ENCODE data around the gene TCF7L2.
"Not testable (repeated sequence)": the region's sequence is repeated elsewhere in the genome, so short reads cannot be mapped to it uniquely, and the experiment has no call there.

The TCF7L2 gene

DNA sequence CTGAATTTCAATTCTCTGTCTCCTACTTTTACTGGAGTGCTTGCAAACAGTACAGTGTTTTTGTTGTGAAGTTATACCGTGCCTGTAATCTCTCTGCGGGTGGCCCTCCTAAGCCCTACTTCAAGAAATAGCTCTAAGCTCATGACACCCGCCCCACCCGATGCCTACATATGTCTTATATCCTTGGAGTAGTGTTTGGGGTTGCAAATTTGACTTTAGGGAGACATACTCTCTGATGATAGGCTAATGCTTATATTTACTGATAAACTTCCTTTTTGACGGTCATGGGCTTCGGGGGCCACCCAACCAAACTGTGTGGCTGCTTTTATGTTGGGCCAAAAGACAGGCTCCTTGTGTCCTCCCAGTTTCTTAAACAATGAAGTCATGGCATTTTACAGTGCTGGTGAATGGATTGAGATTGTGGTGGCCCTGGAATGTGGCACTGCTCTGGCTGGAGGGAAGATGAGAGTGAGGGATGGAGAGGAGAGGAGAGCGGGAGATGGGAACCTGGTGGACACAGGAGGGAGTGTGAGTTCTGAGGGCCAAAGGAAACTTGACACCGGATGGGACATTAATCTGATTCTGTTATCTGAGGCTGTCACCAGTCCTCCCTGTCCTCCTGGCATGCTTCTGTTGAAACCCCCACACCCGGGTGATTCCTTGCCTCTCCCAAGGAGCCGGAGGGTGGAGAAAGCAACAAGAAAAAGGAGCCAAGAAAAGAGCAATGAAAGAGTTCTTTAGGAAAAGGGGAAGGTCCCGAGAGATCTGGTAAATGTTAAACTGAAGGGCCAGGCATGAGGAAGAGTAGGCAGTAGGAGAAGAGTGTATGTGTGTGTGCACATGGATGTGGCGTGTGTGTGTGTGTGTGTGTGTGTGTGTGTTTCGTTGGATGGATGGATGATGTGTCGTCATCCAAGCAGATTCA lies 113.3 kb downstream of the TCF7L2 start:
- POLR2A ChIA-PET (ENCODE audit: low non-redundant PET), result no interaction called here
- peak overlapping the region; percentile 24 for H3K27ac ChIP-seq
- CTCF ChIA-PET, result interaction anchor here (0.6 kb wide), 1 partner anchor 466 kb away, joined by 4 read pairs; no protein-coding TSS in a partner anchor
- no peak for DNase-seq (ENCODE audit: low spot score)
- TF ChIP-seq CTCF (conservative IDR thresholded peaks at IDR 0.05; ENCODE audit: low read depth), result no peak

- no peak for TF ChIP-seq CTCF (conservative IDR thresholded peaks at IDR 0.05; ENCODE audit: low read depth)
- H3K27ac ChIP-seq, result no peak overlapping the region
- POLR2A ChIA-PET (ENCODE audit: low non-redundant PET), result no interaction called here
- DNase-seq (ENCODE audit: low spot score), result no peak
- CTCF ChIA-PET, result interaction anchor here (0.6 kb wide), 2 partner anchors 343 to 466 kb away, joined by 4 to 6 read pairs; no protein-coding TSS in a partner anchor
These were observed 114.0 kb downstream of the TCF7L2 start for GRCh38 chr10:113064039-113064438.

DNA sequence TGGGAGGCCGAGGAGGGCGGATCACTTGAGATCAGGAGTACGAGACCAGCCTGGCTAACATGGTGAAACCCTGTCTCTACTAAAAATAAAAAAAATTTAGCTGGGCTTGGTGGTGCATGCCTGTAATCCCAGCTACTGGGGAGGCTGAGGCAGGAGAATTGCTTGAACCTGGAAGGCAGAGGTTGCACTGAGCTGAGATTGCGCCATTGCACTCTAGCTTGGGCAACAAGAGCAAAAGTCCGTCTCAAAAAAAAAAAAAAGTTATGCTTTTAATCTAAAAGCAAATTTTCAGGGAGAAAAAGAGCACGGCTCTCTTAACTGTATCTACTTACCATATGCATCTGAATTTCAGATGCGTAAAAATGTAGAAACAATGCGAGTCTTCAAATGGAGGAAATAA lies 116.1 kb downstream of the TCF7L2 start:
- POLR2A ChIA-PET (ENCODE audit: low non-redundant PET); H3K27ac ChIP-seq; DNase-seq (ENCODE audit: low spot score): not testable (repeated sequence)
- CTCF ChIA-PET, result interaction anchor here (0.6 kb wide), 1 partner anchor 74 kb away, joined by 7 read pairs; no protein-coding TSS in a partner anchor

GRCh38 chr10:113066561-113067312 lies 116.7 kb downstream of the TCF7L2 start:
- POLR2A ChIA-PET (ENCODE audit: low non-redundant PET), result no interaction called here
- H3K27ac ChIP-seq, result no peak overlapping the region
- no peak for DNase-seq (ENCODE audit: low spot score)
- CTCF ChIA-PET, result interaction anchor here (0.6 kb wide), 1 partner anchor 1056 kb away, joined by 3 read pairs; no protein-coding TSS in a partner anchor
- no peak for TF ChIP-seq CTCF (conservative IDR thresholded peaks at IDR 0.05; ENCODE audit: low read depth)

GRCh38 chr10:113067501-113067900 lies 117.5 kb downstream of the TCF7L2 start:
- POLR2A ChIA-PET (ENCODE audit: low non-redundant PET), result interaction anchor here (0.7 kb wide), 1 partner anchor 9 kb away, joined by 3 read pairs; no protein-coding TSS in a partner anchor
- no peak overlapping the region for H3K27ac ChIP-seq
- CTCF ChIA-PET, result interaction anchor here (0.6 kb wide), 2 partner anchors 633 to 1056 kb away, joined by 3 read pairs; no protein-coding TSS in a partner anchor
- DNase-seq (ENCODE audit: low spot score), result peak; percentile 44
- no peak for TF ChIP-seq CTCF (conservative IDR thresholded peaks at IDR 0.05; ENCODE audit: low read depth)

DNA sequence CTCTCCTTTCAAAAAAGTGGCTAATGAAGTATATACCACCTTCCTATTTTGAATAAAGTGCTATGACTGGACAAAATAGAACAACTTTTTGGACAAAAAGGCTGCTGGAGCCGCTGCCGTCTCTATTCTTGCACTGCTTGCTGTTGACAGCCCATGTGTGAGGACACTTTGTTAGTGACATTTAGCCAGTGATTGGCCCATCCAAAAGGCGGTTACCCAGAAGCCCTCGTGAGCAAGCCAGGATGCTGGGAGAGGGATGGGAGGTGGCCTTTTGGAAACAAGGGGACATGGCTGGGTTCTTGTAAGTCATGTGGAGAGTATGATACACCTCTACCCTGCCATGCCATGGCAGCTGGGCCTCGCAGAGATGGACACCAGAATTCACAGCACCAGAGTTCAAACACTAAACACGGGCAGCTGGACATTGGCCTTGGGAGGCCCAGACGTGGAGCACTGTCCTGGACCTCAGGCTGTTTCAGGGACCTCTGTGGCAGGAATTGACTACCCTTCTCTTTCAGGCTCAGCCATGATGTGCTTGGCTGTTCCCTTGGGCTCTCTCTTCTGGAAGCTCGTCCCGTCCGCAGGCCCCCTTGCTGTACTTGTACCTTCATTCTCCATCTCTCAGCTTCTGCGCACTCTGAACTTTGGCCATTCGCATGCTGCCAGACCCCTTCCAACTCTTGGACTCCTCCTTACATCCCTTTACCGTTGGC lies 118.3 kb downstream of the TCF7L2 start:
- POLR2A ChIA-PET (ENCODE audit: low non-redundant PET), result interaction anchor here (0.7 kb wide), 1 partner anchor 8 kb away, joined by 3 read pairs; no protein-coding TSS in a partner anchor

More for the DNA sequence above, 118.3 kb downstream of the TCF7L2 start:
- CTCF ChIA-PET, result interaction anchor here (0.6 kb wide), 2 partner anchors 400 to 634 kb away, joined by 3 read pairs; no protein-coding TSS in a partner anchor
- TF ChIP-seq CTCF (conservative IDR thresholded peaks at IDR 0.05; ENCODE audit: low read depth), result no peak
- H3K27ac ChIP-seq, result peak overlapping the region; percentile 37; the same call in 1 of the 2 replicates
- no peak for DNase-seq (ENCODE audit: low spot score)

All from RWPE1 (cell line).